Femur (tissue), 1 donor: ENCODE data around the gene PXDN.
"Not testable (repeated sequence)": the region's sequence is repeated elsewhere in the genome, so short reads cannot be mapped to it uniquely, and the experiment has no call there.

ENCODE experiments used
- DNase-seq: peaks from one replicate; pipeline ENCODE4 v3.0.0-alpha.2; 2017

Gene PXDN

GRCh38 chr2:1773883-1774282, 29.6 kb upstream of the PXDN start:
- DNase-seq, result no peak

GRCh38 chr2:1772471-1773267, 28.4 kb upstream of the PXDN start:
- no peak for DNase-seq

- no peak for DNase-seq
These were observed 27.4 kb upstream of the PXDN start for GRCh38 chr2:1771626-1772280.

DNA sequence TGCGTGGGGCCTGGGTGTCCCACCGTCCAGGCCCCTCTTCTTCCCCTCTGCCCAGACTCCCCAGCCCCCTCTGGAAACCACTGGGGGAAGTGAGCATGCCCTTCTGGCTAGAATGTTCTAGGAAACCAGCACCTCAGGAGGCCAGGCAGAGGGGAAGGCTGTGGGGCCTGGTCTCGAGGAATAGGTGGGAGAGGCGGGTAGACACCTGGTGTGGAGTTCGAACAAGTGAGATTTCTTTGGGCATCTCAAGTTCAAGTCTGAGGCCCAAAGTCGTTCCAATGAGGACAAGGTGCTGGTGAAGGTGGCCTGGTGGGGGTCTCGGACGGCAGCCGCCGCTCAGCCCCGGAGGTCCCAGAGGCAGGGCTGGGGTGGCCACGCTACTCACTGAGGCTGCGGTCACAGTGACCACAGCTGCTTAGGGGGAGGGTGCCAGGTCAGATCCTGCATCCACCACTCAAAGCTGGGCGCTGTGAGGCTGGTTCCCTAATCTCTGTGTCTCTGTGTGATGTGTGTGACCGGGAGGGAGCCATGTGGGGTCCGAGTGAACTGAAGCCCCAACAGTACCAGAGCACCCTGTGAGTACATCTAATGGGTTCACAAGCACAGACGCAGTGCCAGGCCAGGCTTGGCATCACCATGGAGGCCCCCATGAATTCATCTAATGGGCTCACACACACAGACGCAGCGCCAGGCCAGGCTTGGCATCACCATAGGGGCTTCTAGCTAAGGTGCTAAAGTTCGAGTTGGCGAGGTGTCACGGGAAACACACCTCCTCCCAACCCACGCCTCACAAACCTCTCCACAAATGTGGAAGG, 26.5 kb upstream of the PXDN start:
- no peak for DNase-seq

GRCh38 chr2:1769703-1770422, 25.5 kb upstream of the PXDN start:
- DNase-seq, result peak; percentile 50

DNA sequence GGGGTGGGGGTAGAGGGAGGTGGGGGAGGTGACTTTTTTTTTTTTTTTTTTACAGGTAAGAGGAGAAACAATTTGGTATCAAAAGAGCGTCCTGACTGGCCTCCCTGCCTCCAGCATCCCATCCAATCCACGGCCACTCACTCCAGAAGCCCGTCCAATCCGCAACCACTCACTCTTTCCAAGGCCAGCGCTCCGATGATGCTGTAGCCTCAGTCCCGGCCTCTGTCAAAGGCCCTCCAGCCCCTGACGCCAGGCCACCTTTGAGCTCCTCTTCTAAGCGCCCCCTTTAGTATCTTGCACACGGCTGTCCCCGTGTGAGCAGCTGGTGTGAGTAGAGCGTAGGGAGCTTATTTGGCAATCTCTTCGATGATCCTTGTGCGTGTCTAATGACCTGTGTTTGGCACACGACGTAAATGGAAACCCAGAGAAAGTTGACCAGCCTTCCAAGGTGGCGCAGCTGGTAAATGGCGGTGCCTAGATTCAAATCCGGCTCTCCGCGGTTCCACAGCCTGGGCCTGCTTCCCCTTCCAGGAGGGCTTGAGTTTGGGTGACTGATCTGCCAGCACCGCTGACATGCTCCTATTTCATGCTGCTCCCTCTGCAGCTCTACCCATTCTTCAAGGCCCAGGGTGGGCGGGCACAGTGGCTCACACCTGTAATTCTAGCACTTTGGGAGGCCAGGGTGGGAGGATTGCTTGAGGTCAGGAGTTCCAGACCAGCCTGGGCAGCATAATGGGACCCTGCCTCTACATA, 23.8 kb upstream of the PXDN start:
- DNase-seq, result no peak

GRCh38 chr2:1766851-1767811, 22.8 kb upstream of the PXDN start:
- no peak for DNase-seq

DNA sequence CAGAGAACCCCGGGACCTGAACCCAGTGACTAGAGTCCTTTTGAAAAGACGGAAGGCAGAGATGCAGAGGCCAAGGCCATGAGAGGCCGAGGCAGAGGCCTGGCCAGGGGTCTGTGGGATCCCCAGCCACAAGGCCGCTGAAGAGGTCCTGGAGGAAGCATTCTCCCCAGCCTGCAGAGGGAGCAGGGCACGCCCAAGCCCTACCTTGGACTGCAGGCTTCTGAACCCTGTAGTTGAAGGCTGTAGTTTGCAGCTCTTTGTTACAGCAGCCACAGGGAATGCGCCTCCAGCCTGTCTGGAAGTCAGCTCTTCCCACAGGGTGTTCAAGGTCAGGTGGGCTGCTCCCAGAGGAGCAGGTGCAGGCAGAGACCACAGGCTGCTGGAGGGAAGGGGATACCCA, 22.1 kb upstream of the PXDN start:
- no peak for DNase-seq

DNA sequence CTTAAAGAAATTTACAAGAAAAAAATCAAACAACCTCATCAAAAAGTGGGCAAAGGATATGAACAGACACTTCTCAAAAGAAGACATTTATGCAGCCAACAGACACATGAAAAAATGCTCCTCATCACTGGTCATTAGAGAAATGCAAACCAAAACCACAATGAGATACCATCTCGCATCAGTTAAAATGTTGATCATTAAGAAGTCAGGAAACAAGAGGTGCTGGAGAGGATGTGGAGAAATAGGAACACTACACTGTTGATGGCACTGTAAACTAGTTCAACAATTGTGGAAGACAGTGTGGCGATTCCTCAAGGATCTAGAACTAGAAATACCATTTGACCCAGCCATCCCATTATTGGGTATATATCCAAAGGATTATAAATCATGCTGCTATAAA, 20.9 kb upstream of the PXDN start:
- not testable (repeated sequence) for DNase-seq

- no peak for DNase-seq
These were observed 15.3 kb upstream of the PXDN start for GRCh38 chr2:1759611-1759930.

DNA sequence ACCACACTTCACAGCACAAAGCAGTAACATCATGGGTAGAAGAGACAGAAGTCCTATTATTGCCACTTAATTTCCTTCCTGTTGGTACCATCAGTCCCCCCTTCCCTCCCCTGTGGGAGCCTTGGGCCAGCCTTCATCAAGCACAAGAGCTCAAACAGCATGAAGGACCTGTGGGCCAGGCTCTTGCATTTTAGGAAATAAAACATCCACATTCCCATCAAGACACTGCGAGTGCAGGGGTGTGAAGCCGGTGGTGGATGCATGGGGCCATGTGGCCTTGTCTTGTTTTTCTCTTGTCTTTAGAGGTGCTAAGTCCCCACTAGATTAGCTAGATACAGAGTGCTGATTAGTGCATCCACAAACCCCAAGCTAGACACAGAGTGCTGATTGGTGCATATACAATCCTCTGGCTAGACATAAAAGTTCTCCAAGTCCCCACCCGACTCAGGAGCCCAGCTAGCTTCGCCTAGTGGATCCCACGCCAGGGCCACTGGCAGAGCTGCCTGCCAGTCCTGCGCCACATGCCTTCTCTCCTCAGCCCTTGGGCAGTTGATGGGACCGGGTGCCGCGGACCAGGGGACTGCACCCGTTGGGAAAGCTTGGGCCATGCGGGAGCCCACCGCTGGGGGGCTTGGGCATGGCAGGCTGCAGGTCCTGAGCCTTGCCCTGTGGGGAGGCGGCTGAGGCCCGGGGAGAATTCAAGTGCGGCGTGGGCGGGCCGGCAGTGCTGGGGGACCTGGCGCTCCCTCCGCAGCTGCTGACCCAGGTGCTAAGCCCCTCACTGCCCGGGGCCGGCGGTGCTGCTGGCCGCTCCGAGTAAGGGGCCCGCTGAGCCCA, 14.7 kb upstream of the PXDN start:
- DNase-seq, result no peak

DNA sequence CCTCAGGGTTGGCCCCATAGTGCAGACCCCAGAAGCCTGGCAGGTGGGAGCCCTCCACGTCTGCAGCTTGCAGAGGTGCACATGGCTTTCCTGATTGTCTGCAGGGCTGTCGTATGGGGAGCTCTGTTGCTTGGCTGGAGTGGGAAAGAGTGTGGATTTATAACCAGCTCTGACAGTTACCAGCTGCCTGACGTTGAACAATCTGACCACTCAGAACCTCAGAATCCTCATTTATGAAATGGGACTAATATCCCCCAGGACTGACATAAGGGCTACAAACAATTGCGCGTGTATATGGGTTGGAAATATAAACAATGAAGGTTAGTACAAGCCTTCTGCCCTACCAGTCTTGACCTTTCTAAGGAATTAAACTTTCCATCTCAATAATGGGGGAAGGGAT, 13.9 kb upstream of the PXDN start:
- DNase-seq, result no peak

DNA sequence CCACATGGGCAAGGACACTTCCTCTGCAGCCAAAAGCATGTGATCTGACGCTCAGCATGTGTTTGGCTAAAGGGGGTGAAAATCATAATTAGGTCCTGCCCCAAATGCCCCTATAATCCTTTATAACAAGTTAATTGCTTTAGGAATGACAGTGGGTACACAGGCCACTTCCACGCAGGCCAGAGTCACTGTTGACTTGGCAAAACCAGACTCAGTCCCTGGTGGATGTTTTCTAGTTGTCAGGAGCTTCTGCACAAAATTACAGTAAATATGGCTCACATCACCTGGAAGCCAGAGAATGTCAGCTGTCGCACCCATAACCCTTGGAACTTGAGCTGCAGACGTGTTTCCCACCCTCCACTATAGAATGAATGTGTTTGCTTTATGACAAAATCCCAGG, 13.3 kb upstream of the PXDN start:
- DNase-seq, result no peak

GRCh38 chr2:1757146-1757545, 12.8 kb upstream of the PXDN start:
- DNase-seq, result not testable (repeated sequence)

DNA sequence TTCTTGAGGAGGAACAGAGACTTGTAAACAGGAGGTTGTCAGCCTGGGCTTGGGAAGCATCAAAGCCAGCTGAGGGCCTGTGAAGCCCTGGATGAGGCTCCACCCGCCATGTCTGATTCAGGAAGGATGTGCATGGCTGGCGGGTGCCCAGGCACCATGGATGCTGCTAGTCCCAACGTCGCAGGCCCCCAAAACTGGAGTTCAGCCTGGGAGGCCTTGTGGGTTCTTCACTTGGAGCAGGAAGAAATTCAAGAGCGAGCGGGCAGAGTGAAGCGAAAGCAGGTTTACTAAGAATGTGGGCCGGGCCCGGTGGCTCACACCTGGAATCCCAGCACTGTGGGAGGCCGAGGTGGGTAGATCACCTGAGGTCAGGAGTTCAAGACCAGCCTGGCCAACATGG, 12.1 kb upstream of the PXDN start:
- DNase-seq, result no peak

DNA sequence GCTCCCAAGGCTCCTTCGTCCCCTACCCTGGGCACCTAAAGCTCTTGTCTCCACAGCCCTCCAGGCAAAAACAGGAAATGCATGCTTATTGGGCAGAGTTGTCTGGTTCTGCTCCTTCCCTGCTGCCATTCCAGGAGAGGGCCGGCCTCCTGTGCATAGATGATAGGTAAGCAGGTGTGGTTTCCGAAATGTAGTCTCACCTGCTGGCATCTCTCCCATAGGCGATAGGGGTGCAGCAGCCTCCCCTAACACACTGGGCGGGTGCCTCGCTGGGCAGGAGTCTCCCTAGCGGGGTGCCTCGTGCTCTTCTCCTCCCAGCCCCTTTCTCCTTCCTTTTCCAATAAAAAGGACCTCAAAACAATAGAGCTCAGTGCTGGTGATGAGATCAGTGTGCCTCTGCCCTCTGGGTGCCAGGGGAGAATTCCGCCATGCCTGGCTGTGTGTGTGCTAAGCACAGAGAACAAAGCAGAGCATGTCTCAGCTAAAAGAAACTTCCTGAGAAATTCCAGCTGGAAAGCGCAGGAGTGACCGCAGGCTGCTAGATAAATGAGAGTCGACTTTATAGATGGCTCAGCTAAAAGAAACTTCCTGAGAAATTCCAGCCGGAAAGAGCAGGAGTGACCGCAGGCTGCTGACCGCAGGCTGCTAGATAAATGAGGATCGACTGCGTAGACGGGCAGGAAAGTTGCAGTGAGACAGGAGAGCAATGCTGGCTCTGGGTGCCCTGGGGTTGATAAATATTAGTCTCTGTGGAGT, 11.3 kb upstream of the PXDN start:
- no peak for DNase-seq

- peak; percentile 9 for DNase-seq
These were observed 10.3 kb upstream of the PXDN start for GRCh38 chr2:1754461-1755170.

DNA sequence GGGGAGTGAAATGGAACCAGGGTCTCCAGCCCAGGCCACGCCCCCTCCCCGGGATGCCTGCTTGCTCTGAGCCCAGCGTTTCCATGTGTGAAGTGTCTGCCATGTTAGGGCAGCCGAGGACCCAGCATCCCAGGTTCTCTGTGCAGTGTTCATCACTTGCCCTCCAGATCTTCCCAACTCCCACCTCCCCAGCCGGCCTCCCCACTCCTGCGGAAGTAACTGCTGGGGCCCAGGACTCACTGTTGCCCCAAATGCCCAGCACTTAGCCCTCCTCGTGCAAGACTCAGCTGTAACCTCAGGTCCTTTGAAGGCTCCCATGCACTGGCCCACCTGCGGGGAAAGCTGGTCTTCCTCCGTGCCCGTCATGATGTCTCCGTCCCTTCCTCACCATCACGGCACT, 9.7 kb upstream of the PXDN start:
- peak; percentile 10 for DNase-seq

GRCh38 chr2:1752751-1753150, 8.4 kb upstream of the PXDN start:
- peak; percentile 5 for DNase-seq
